Mucosa of descending colon (tissue), 3 donors: ENCODE data around the gene FAM47E. TPM values are rescaled to one million over a fixed set of nuclear protein-coding genes. Genes with fewer than 3 reads are reported as not detected.

Experiments used
- ATAC-seq: fragments of 200-7000 bp; cut with Tn5 transposase; one replicate; pipeline ENCODE4 v1.9.1; 2020; ENCODE audit warnings: mild to moderate bottlenecking, moderate library complexity
- DNase-seq, 3 donors: peaks; one replicate each; pipeline ENCODE4 v3.0.0-alpha.2; 2020
- H3K36me3 ChIP-seq: fragments of 200-600 bp; one replicate; pipeline ENCODE4 v1.8.0; 2021; ENCODE audit warnings: low read depth, mild to moderate bottlenecking
- H3K4me1 ChIP-seq: fragments of 200-600 bp; one replicate; pipeline ENCODE4 v1.8.0; 2021; ENCODE audit warnings: low read depth, mild to moderate bottlenecking
- H3K4me3 ChIP-seq: fragments of 200-600 bp; one replicate; pipeline ENCODE4 v1.8.0; 2021; ENCODE audit warnings: mild to moderate bottlenecking
- H3K9me3 ChIP-seq: fragments of 200-600 bp; one replicate; pipeline ENCODE4 v1.8.0; 2021; ENCODE audit warnings: mild to moderate bottlenecking
- intact Hi-C, 2 donors: fragments of 100-400 bp; cut with DNase I in 1 of 2; cut with micrococcal nuclease in 1 of 2; formaldehyde crosslinking; loops; one replicate each; pipeline versions ENCODE4 v1.11.0 to v1.11.1; 2022; cut with DNase I, micrococcal nuclease
- total RNA-seq, 3 donors: library from RNA; stranded (reverse); fragmentation: NEBNext Ultra II Directional in 2 of 3; extraction: Animal tissue kit (Norgen Biotek cat#: 25700) in 2 of 3; gene quantifications; one replicate each; pipeline versions ENCODE4 v1.2.1 to v1.2.4, GENCODE V29; 2021 to 2023
- TF ChIP-seq, protein P1 (sequence below): fragments of 200-600 bp; IDR thresholded peaks from one replicate; pipeline ENCODE4 v1.8.0; 2022; ENCODE audit warnings: antibody characterized with exemption, mild to moderate bottlenecking
- donor health status: DM: no; HTN: no; CAD: no; lungs with moderate emphysema.
- donor health status: DM: no; HTN: no; CAD: no.
- donor health status: DM: no; HTN: yes; CAD: no.

The FAM47E gene
- total RNA-seq, 3 donors from 2014 or later, result 3.3 to 9.8 (median 6.1) TPM

DNA sequence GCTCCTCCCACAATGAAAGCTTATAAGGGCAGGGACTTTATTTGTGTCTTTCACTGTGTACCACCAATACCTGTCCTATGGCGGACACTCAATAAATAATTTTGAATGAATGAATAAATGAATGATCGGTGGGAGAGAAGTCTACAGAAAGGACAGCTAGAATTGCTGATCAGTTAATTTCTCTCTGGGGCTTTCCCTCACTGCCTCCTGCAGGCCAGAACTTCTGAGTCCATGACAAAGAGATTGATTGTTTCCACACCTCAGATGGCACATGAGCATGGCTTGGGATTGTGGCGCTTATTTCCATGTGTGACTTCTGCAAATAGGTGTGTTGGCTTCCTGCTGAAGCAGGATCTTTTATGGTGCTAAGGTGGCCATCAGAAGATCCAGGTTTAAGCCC, 6.3 kb downstream of the FAM47E start:
- no peak for ATAC-seq
- no peak for DNase-seq
- no peaks in the 10 kb centered on the region for H3K4me1 ChIP-seq
- H3K9me3 ChIP-seq, result no peaks in the 10 kb centered on the region
- TF ChIP-seq, protein P1, sequence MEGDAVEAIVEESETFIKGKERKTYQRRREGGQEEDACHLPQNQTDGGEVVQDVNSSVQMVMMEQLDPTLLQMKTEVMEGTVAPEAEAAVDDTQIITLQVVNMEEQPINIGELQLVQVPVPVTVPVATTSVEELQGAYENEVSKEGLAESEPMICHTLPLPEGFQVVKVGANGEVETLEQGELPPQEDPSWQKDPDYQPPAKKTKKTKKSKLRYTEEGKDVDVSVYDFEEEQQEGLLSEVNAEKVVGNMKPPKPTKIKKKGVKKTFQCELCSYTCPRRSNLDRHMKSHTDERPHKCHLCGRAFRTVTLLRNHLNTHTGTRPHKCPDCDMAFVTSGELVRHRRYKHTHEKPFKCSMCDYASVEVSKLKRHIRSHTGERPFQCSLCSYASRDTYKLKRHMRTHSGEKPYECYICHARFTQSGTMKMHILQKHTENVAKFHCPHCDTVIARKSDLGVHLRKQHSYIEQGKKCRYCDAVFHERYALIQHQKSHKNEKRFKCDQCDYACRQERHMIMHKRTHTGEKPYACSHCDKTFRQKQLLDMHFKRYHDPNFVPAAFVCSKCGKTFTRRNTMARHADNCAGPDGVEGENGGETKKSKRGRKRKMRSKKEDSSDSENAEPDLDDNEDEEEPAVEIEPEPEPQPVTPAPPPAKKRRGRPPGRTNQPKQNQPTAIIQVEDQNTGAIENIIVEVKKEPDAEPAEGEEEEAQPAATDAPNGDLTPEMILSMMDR, result no peak
- intact Hi-C loops, result loop anchor here in 1 of 2 donors (10.0 kb wide), 1 partner anchor 83 kb away; no protein-coding TSS in a partner anchor
- no peak overlapping the region for H3K4me3 ChIP-seq
- no peaks in the 10 kb centered on the region for H3K36me3 ChIP-seq

DNA sequence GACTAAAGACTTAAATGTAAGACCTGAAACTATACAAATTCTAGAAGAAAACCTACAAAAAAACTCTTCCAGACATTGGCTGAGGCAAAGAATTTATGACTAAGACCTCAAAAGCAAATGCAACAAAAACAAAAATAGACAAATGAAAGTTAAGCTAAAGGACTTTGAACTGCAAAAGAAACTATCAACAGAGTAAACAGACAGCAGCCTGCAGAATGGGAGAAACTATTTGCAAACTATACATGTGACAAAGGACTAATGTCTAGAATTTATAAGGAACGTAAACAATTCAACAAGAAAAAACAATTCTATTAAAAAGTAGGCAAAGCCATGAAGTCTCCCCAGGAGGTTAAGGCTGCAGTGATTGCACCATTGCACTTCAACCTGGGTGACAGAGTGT, 9.1 kb downstream of the FAM47E start:
- no peak overlapping the region for H3K4me3 ChIP-seq
- TF ChIP-seq, protein P1, result no peak
- H3K36me3 ChIP-seq, result no peaks in the 10 kb centered on the region
- intact Hi-C loops, result no loop called here
- ATAC-seq (no peak), DNase-seq (no peak)
- no peaks in the 10 kb centered on the region for H3K4me1 ChIP-seq
- H3K9me3 ChIP-seq, result no peaks in the 10 kb centered on the region

DNA sequence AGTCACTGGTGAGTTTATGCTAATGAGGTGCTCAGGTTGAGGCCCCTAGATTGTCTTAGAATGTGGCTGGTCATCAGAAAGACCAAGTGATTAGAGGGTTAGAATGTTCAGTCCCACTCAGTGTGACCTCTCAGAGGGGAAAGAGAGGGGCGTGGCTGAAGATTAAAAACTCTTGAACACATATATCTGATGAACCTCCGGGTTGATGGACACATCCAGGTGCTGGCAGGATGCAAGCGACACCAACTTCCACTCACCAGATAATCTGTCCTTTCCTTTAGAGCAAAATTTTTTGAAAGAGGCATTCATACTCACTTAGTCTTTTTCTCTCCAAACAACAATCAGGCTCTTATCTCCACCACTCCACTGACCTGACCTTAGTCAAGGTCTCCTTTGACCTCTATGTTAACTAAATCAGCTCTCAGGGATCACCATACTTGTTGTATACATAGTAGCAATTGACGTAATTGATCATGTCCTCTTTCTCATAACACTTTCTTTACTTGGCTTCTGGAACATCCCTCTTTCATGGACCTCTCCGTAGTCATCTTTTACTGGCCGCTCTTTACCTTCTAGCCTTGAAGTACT, 14.2 kb downstream of the FAM47E start:
- Histone ChIP-seq H3K4me3 (no peak overlapping the region), H3K36me3 (no peaks in the 10 kb centered on the region), H3K9me3 (no peaks in the 10 kb centered on the region), H3K4me1 (no peaks in the 10 kb centered on the region)
- TF ChIP-seq, protein P1, result no peak
- no peak for DNase-seq
- intact Hi-C loops, result no loop called here
- ATAC-seq, result no peak

DNA sequence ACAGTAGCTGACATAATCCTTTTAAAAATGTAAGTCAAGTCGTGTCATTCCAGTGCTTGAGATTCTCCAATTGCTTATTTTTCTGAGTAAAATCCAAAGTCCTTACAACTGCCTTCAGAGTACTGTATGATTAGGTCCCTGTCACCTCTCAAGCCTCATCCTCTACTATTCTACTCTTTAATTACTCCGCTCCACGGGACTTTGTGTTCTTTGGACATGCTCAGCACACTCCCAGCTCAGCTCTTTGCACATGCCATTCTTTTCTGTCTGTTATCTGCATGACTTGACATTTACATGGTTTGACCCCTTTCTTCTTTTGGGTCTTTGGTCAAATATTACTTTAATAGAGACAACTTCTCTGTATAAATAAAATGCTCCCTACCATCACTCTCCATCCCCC, 15.1 kb downstream of the FAM47E start:
- Histone ChIP-seq H3K4me1 (no peaks in the 10 kb centered on the region), H3K4me3 (no peak overlapping the region)
- intact Hi-C loops, result no loop called here

DNA sequence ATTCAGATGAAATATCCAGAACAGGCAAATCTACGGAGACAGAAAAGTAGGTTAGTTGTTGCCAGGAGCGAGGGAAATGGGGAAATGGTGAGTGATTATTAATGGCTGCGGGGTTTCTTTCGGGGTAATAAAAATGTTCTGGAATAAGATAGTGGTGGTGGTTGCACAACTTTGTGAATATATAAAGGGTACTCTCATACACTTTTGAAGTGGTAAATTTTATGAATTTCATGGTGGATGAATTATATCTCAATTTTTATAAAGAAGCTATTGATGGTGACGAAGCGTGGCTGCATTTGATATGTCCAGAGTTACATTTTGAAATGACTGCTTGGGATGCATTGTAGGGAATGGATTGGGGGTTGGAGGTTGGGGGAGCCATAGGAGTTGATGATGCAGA, 16.3 kb downstream of the FAM47E start:
- TF ChIP-seq, protein P1, result no peak
- Histone ChIP-seq H3K4me3 (no peak overlapping the region), H3K4me1 (no peaks in the 10 kb centered on the region), H3K9me3 (no peaks in the 10 kb centered on the region), H3K36me3 (no peaks in the 10 kb centered on the region)
- no peak for ATAC-seq
- intact Hi-C loops, result no loop called here
- DNase-seq, result no peak

More for the DNA sequence above, 15.1 kb downstream of the FAM47E start:
- Histone ChIP-seq H3K9me3 (no peaks in the 10 kb centered on the region), H3K36me3 (no peaks in the 10 kb centered on the region)
- TF ChIP-seq, protein P1, result no peak
- ATAC-seq (no peak), DNase-seq (no peak)
